A673 (cell line): ENCODE measurements around the gene PGBD5. TPM values are rescaled to one million over a fixed set of nuclear protein-coding genes. Genes with fewer than 3 reads are reported as not detected.

Source experiments
- BruUV-seq: library from RNA; stranded (reverse); fragments of 400-500 nt; replicated peaks from 2 replicates; lab custom pipeline; 2021; lab: Mats Ljungman, UMichigan
- CTCF ChIA-PET: fragments of 300-600 bp; sonication (Branson Sonifier 250); formaldehyde crosslinking; loops from one replicate; lab custom pipeline; 2022; ENCODE audit warnings: antibody characterized with exemption; lab: Charles Lee
- POLR2A ChIA-PET: fragments of 300-600 bp; sonication (Branson Sonifier 250); formaldehyde crosslinking; loops from one replicate; lab custom pipeline; 2022; ENCODE audit warnings: antibody characterized with exemption; ENCODE audit not compliant: low non-redundant PET; lab: Charles Lee
- DNase-seq: peaks from one replicate; pipeline ENCODE4 v3.0.0-alpha.2; 2015; ENCODE audit warnings: low spot score
- H3K27ac ChIP-seq: fragments of 200-600 bp; sonication (generic); 2 replicates; pipeline ENCODE4 v1.5.1; 2016; ENCODE audit warnings: mixed run types, low read depth, mild to moderate bottlenecking, mixed read lengths, antibody characterized with exemption, low read length; ENCODE audit not compliant: poor library complexity, severe bottlenecking
- H3K27me3 ChIP-seq: fragments of 200-600 bp; sonication (generic); replicated peaks from 2 replicates; pipeline ENCODE4 v1.6.1; 2017; ENCODE audit warnings: mixed run types, low read depth, mild to moderate bottlenecking, mixed read lengths, antibody characterized with exemption, low read length; ENCODE audit not compliant: insufficient read depth, poor library complexity
- H3K36me3 ChIP-seq: fragments of 200-600 bp; sonication (generic); 2 replicates; pipeline ENCODE4 v1.6.1; 2016; ENCODE audit warnings: mixed run types, mild to moderate bottlenecking, mixed read lengths, antibody characterized with exemption, low read length; ENCODE audit not compliant: insufficient read depth, poor library complexity, severe bottlenecking
- H3K4me1 ChIP-seq: fragments of 200-600 bp; sonication (generic); 2 replicates; pipeline ENCODE4 v1.6.1; 2017; ENCODE audit warnings: mixed run types, mild to moderate bottlenecking, mixed read lengths, antibody characterized with exemption, low read length; ENCODE audit not compliant: insufficient read depth, poor library complexity, severe bottlenecking
- H3K4me3 ChIP-seq: fragments of 200-600 bp; sonication (generic); 2 replicates; pipeline ENCODE4 v1.5.1; 2016; ENCODE audit warnings: low read depth, mixed run types, mild to moderate bottlenecking, mixed read lengths, low read length; ENCODE audit not compliant: poor library complexity, severe bottlenecking
- H3K9me3 ChIP-seq: fragments of 200-600 bp; sonication (generic); 2 replicates; pipeline ENCODE4 v1.6.1; 2016; ENCODE audit warnings: mixed run types, low read depth, mild to moderate bottlenecking, mixed read lengths, antibody characterized with exemption, low read length; ENCODE audit not compliant: poor library complexity, severe bottlenecking
- CTCF ChIP-seq: fragments of 300-800, 200-600 bp; sonication (generic); conservative IDR thresholded peaks from 2 replicates; pipeline ENCODE4 v1.5.1; 2017; ENCODE audit warnings: low read depth, mild to moderate bottlenecking, antibody characterized with exemption, low read length, moderate library complexity, mixed read lengths
- EZH2 ChIP-seq: fragments of 200-600 bp; sonication (generic); IDR thresholded peaks from 2 replicates; pipeline ENCODE4 v1.6.1; 2017; ENCODE audit warnings: borderline replicate concordance, low read depth, mild to moderate bottlenecking, mixed read lengths, antibody characterized with exemption, low read length; ENCODE audit not compliant: poor library complexity, severe bottlenecking
- intact Hi-C: fragments of 100-400 bp; cut with micrococcal nuclease; formaldehyde crosslinking; loops from one replicate; pipeline ENCODE4 v1.10.0; 2022; ENCODE audit not compliant: unreplicated experiment
- total RNA-seq: library from RNA; stranded (reverse); gene quantifications from 2 replicates; pipeline ENCODE4 v1.2.3, GENCODE V29; 2021

The PGBD5 gene
- total RNA-seq, 1 experiment from 2014 or later, result 0.52 TPM

DNA sequence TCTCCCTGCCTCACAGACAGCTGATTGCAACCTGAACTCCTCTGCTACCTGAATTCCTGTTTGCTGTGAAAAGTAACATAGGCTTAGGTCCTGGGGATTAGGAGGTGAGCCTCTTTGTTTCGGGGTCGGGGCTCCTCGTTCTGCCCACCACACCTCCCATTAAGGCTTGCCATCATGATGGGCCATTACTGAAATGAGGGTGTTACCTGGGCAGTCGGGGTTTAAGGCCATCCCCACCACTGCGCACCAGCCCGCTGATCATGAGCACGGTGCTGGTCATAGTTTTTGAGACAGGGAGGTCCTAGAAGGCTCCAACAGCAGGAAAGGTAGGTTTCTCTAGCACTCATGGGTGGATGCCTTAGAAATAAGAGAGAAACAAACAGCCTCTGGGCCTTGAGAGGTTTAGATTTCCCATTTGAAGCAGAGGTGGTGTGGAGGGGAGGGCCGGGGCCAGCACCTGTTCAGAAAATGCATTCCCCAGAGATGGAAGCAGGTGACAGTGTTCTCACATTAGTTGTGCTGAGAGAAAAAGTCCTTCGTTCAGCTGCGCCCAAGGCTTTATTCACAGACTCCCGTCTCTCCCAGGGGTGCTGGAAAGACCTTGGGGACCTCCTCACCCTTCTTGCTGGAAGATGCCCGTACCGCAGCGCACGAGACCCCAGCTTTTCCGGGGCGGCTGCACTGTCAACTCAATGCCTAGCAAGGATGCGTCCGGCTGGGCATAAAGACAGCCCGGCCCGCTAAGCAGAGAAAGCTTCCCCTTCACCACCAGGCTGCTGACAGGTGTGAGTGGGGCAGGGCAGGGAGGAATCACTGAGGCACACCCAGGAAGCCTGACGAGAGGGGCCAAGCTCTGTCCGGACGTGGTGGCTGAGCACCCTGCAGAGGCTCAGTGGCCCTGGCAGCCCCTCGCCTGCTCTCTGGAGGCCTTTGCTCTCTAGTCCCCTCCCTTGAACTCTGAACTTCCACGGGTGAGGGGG lies 125.5 kb downstream of the PGBD5 start:
- no peak for DNase-seq
- H3K4me3 ChIP-seq, result no peak overlapping the region
- no peaks in the 10 kb centered on the region for H3K36me3 ChIP-seq
- no peaks in the 10 kb centered on the region for H3K9me3 ChIP-seq
- no peak overlapping the region for H3K27ac ChIP-seq
- peaks cover 8% of the 10 kb centered on the region for H3K4me1 ChIP-seq
- no TSS peak for BruUV-seq
- ChIA-PET CTCF (no interaction called here), POLR2A (no interaction called here)
- H3K27me3 ChIP-seq, result no peaks in the 10 kb centered on the region
- intact Hi-C loops, result no loop called here
- TF ChIP-seq EZH2, result no peak
- TF ChIP-seq CTCF, result no peak

DNA sequence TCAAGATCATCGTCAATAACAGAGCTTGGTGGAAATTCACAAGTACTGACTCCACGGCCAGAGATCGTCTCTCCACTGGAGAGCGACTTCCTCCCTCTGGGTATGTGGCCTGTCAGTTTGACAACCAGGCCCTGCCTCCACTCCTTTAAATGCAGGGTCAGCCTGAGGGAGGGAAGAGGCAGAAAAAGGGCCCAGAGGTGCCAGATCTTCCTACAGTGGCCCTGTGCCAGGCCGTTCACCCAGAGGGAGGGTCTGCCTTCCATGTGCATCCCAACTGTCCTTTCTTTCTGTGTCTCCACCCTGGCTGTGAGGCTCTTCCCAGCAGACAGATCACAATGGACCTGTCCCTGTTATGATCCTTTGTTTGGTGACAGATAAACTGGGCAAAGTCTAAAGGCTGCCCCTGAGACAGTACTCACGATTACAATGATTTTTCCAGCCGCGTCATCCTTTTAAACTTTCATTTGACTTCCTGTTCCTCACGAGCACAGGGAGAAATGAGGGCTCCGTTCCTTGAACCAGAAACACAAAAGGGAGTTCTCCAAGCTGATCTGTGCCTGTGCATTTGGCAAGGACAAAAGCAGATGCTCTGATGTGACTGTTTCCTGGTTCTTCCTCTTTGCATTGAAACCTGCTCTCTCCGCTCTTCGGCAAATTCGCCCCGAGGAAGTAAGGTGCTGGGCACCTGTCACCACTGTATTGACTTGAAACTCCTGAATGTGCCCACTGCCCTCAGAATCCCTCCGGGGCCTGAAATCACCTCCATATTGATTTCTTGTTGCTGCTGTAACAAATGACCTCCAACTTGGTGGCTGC lies 126.7 kb downstream of the PGBD5 start:
- ChIA-PET CTCF (no interaction called here), POLR2A (no interaction called here)
- no peak for DNase-seq
- intact Hi-C loops, result no loop called here
- no peaks in the 10 kb centered on the region for H3K36me3 ChIP-seq
- no peaks in the 10 kb centered on the region for H3K27me3 ChIP-seq
- H3K4me1 ChIP-seq, result peaks cover 8% of the 10 kb centered on the region
- no TSS peak for BruUV-seq
- no peak overlapping the region for H3K4me3 ChIP-seq
- H3K27ac ChIP-seq, result no peak overlapping the region
- no peaks in the 10 kb centered on the region for H3K9me3 ChIP-seq
- TF ChIP-seq CTCF (no peak), EZH2 (no peak)

GRCh38 chr1:230295367-230295766 lies 130.8 kb downstream of the PGBD5 start:
- ChIA-PET POLR2A (no interaction called here), CTCF (no interaction called here)
- intact Hi-C loops, result no loop called here
- no peak overlapping the region for H3K27ac ChIP-seq
- no peak for TF ChIP-seq CTCF
- TF ChIP-seq EZH2, result no peak
- no peaks in the 10 kb centered on the region for H3K9me3 ChIP-seq
- no peak for DNase-seq
- H3K4me1 ChIP-seq, result no peaks in the 10 kb centered on the region
- H3K27me3 ChIP-seq, result no peaks in the 10 kb centered on the region
- H3K4me3 ChIP-seq, result no peak overlapping the region
- no TSS peak for BruUV-seq
- no peaks in the 10 kb centered on the region for H3K36me3 ChIP-seq
